GM18873 (cell line): ENCODE results near the gene MLXIP.

Experiments
- ATAC-seq: cut with Tn5 transposase; IDR thresholded peaks from one replicate; pipeline ENCODE4 v1.9.1; 2021; ENCODE audit warnings: mild to moderate bottlenecking, moderate library complexity, moderate number of reproducible peaks; ENCODE audit not compliant: unreplicated experiment, low FRiP score

Gene MLXIP

DNA sequence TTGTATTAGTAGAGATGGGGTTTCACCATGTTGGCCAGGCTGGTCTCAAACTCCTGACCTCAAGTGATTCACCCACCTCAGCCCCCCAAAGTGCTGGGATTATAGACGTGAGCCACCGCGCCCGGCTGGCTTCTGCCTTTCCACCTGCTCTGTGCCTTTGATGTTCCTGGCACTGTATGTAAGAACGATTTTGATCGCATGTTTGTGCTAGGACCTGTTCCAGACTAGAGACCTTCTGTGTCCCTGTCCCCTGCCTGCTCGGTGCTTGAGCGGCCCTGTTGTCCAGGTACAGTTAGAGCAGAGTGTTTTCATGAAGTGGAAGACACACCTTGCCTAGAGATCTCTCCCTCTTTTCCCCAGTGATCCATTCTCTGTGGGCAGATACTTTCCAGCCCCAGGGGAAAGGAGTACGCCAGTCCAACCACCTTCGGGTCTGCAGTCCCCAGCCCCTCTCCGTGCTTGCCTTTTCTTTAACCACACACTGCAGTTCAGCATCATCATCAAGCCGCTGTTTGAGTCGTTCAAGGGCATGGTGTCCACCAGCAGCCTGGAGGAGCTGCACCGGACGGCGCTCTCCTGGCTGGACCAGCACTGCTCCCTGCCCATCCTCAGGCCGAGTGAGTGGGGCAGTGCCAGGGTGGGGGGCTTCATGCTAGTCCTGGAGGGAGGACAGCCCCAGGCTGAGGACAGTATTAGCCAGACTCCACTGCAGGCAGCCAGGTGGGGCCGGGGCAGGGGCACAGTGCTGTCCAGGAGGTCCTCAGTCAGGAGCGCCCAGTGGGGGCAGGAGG, 62.1 kb downstream of the MLXIP start:
- no peak for ATAC-seq

GRCh38 chr12:122141911-122142725, 63.6 kb downstream of the MLXIP start:
- ATAC-seq: no peak

- no peak for ATAC-seq
Measured at GRCh38 chr12:122142857-122143256, 64.3 kb downstream of the MLXIP start.

DNA sequence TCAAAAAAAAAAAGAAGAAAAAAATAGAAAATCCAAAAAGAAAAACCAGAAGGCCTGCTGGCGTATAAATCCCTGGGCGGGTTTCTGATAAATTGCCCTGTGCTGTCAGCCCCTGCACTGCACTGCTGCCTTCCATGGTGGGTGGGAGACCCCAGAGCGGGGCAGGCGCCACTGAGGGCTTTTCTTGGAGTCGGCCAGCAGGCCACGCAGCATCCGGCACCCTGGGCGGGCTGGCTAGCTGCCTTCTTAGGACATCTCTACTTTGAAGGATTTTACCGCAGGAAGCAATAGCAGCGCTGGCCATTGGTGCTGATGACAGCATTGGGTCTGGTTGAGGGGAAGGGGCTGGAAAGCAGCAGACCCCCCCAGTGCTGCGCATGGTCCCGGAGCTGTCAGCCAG, 66.3 kb downstream of the MLXIP start:
- no peak for ATAC-seq

DNA sequence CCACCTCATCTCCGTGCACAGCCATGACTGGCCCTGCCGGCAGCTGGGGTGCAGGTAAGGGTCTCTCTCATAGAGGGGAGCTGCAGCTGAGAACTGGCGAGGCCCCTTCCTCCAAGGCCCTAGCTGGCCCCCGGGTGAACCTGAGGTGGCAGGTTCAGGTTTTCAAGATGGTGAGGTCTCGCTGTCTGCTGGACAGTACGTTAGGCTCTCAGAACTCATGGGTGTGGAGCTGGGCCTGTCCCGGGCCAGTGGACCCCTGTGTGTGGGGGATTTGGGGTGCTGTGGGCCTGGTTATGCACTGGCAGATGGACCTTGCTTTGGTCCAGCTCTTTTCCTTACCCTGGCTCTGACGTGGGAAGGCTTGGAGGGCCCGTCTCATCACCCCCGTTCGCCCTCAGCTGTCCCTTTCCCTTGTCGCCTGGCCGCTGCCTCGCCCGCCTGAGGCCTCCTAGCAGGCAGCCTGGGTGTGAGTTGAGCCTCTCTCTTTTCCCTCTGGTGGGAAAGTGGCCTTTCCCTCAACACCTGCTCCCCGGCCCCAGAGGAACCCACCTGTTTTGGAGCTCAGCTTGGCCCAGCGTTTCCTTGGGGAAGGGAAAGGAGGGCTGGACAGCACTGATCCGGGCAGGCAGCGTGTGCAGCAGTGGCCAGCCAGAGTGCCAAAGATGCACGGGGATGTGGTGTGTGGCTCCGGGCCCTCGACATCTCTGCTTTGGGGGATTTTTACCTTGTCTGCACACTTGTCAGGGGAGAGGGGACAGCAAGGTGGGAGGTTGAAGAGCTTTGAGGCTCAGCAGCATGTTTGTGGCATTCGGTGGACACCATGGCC, 67.2 kb downstream of the MLXIP start:
- ATAC-seq: no peak

- no peak for ATAC-seq
Measured at GRCh38 chr12:122147514-122148290, 69.1 kb downstream of the MLXIP start.

GRCh38 chr12:122148657-122149056, 70.1 kb downstream of the MLXIP start:
- no peak for ATAC-seq

GRCh38 chr12:122150127-122150681, 71.6 kb downstream of the MLXIP start:
- no peak for ATAC-seq

- no peak for ATAC-seq
Measured at GRCh38 chr12:122152754-122153153, 74.2 kb downstream of the MLXIP start.

GRCh38 chr12:122155705-122156104, 77.1 kb downstream of the MLXIP start:
- ATAC-seq: no peak

DNA sequence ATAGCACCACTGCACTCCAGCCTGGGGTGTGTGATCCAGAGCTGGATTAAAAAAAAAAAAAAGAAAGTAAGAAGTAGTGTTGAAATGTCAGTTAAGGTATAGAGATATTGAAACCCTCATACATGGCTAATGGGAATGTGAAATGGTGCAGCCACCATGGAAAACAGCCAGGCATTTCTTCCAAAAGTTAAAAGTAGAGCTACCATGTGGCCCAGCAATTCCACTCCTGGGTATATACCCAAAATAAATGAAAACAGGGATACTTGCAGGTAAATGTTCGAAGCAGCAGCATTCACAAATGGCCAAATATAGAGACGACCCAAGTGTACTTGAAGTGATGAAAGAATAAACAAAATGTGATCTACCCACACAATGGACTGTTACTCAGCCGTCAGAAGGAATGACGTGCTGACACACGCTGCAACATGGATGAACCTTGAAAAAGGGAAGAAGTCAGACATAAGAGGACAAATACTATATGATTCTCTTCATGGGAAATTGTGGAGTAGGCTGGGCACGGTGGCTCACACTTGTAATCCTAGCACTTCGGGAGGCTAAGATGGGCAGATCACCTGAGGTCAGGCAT, 80.2 kb downstream of the MLXIP start:
- ATAC-seq: no peak

DNA sequence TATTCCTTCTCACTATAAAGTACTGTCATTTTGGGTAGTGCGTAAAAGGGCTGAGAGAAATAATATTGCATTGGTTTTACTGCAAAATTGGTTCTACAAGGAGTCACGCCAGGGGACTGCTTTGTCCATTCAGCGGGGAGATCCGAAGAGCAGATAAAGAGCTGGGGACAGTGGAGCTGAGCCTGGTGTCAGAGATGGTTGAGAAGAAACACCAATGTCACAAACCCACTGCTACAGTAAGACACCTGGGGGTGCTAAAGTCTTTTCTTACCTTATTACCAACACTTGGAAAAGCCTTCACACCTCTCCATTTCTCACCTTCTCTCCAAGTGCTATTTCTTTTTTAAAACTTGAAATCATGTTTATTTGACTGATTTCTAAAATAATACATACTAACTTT, 81.3 kb downstream of the MLXIP start:
- no peak for ATAC-seq

DNA sequence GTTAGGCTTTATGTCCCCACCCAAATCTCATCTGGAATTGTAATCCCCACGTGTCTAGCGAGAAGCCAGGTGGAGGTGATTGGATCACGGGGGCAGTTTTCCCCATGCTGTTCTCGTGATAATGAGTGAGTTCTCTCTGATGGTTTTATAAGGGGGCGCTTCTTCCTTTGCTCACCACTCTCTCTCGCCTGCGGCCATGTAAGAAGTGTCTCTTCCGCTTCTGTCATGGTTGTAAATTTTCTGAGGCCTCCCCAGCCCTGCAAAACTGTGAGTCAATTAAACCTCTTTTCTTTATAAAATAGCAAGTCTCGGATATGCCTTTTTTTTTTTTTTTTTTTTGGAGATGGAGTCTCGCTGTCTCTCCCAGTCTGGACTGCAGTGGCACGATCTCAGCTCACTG, 82.2 kb downstream of the MLXIP start:
- no peak for ATAC-seq

DNA sequence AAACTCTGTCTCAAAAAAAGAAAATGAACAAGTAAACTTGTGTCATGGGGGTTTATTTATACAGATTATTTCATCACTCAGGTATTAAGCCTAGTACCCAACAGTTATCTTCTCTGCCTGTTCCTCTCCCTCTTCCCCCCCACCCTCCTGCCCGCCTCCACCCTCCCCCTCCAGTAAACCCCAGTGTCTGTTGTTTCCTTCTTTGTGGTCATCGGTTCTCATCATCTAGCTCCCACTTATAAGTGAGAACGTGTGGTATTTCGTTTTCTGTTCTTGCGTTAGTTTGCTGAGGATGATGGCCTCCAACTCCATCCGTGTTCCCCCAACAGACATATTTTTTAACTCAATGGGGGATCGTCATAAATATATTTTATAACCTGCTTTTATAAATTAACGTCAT, 83.1 kb downstream of the MLXIP start:
- no peak for ATAC-seq

DNA sequence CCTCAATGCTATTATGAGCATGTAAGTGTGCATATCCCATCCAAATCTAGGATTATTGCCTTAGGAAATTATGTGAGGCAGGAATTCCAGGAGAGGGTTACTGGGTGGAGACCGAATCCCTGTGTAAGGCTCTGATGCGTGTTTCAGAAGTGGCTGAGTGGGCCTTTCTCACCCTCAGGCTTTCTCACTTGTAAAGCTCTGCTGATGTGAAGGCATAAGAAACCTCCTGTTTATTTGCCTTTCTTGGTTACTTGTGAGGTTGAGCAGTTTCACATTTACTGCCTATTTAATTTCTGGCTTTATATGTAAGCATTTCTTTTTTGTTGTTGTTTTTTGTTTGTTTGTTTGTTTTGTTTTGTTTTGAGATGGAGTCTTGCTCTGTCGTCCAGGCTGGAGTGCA, 84.4 kb downstream of the MLXIP start:
- ATAC-seq: no peak

- no peak for ATAC-seq
Measured at GRCh38 chr12:122166422-122167349, 88.1 kb downstream of the MLXIP start.

DNA sequence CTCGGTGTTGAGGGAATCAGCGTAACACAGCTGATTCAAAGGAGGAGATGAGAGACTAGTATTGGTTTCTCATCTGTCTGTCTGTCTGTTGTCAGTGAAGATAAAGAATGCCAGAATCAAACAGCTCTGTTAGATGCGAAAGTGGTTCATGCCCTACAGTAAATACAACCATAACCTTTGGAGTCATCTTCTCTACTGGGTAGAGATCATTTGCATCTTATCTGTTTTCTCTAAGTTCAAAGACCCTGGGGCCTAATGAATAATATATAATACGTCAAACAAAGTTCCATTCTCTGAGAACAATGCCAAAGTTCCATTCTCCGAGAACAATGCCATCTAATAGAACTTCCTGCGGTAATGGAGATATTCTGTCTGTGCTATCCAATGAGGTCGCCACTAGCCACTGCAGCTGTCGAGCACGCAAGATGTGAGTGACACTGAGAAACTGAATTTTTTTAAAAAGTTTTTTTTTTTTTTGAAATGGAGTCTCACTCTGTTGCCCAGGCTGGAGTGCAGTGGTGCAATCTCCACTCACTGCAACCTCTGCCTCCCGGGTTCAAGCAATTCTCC, 88.9 kb downstream of the MLXIP start:
- no peak for ATAC-seq

- ATAC-seq: no peak
Measured at GRCh38 chr12:122168492-122168891, 89.9 kb downstream of the MLXIP start.
